M059J (cell line): ENCODE data around the gene DLL1. TPM values are rescaled to one million over a fixed set of nuclear protein-coding genes. Genes with fewer than 3 reads are reported as not detected.

ENCODE experiments used
- DNase-seq: peaks from one replicate; pipeline ENCODE4 v3.0.0-alpha.2; 2012; ENCODE audit warnings: low read depth
- total RNA-seq: library from RNA; depleted of rRNA; stranded (reverse); fragments of >200 nt; shearing (Covaris generic); gene quantifications from 2 replicates; pipeline ENCODE4 v1.2.3, GENCODE V29; 2014; rRNA removed

The DLL1 gene
- total RNA-seq, 1 experiment from 2014 or later = 2.0 TPM

- DNase-seq = no peak
Measured at GRCh38 chr6:170233286-170234205, 57.3 kb downstream of the DLL1 start.

Other genes starting within 250 kb of the DLL1 start
- gene FAM120B, start 15.7 kb upstream of the DLL1 start, total RNA-seq = 6.9 and 16.1 TPM in 2 replicates